GM06990 (cell line): ENCODE data around the gene SORL1.

Experiments
- DNase-seq: peaks from one replicate; pipeline ENCODE4 v3.0.0-alpha.2; 2011; ENCODE audit not compliant: insufficient read length; ENCODE audit errors: extremely low read depth
- H3K27me3 ChIP-seq: replicated peaks from 2 replicates; pipeline ENCODE4 v1.6.0; 2011; ENCODE audit warnings: low read length; ENCODE audit not compliant: control insufficient read depth, insufficient read depth
- H3K36me3 ChIP-seq: 2 replicates; pipeline ENCODE4 v1.5.1; 2011; ENCODE audit warnings: low read length; ENCODE audit not compliant: control insufficient read depth, insufficient read depth
- H3K4me3 ChIP-seq: replicated peaks from 2 replicates; pipeline ENCODE4 v1.5.1; 2011; ENCODE audit warnings: low read depth, mild to moderate bottlenecking, control low read depth, low read length
- CTCF ChIP-seq: IDR thresholded peaks from 2 replicates; pipeline ENCODE4 v1.5.1; 2011; ENCODE audit warnings: low read length, control low read depth, mild to moderate bottlenecking, inconsistent platforms; ENCODE audit not compliant: insufficient read depth, poor library complexity, severe bottlenecking

The SORL1 gene

GRCh38 chr11:121650351-121651256 is 198.5 kb downstream of the SORL1 start:
- no peak for TF ChIP-seq CTCF
- Histone ChIP-seq H3K36me3 (no peaks in the 10 kb centered on the region), H3K27me3 (no peaks in the 10 kb centered on the region), H3K4me3 (no peak overlapping the region)
- peak; percentile 47 for DNase-seq

DNA sequence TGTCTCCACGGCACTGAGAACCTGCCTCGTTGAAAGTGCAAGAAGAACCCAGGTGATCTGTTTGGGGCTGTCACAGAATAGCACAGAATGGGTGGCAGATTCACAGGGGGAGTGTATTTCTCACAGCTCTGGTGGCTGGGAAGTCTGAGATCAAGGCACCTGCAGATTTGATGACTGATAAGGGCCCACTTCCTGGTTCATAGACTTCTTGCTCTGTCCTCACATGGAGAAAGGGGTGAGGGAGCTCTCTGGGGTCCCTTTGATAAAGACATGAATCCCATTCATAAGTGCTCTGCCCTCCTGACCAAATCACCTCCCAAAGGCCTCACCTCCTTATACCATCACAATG is 199.1 kb downstream of the SORL1 start:
- no peak for DNase-seq
- no peak for TF ChIP-seq CTCF
- H3K36me3 ChIP-seq: no peaks in the 10 kb centered on the region
- no peak overlapping the region for H3K4me3 ChIP-seq
- H3K27me3 ChIP-seq: no peaks in the 10 kb centered on the region

DNA sequence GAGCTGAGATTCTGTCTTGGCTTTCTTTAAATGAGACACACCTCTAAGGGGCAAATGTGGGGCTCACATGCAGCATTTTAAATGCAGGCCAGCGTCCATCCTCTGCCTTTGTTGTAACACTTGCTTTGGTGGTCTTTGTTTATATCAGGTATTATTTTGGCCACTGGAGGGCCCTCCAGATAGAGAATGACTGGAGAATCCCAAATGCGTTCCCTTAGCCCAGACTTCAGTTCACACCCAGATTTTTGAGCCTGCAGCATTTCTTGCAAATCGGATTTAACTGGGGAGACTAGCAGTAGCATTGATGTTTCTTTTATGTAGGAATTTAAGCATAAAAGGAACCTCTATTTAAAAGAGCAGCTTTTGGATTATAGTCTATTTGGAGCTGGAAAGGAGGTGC is 200.9 kb downstream of the SORL1 start:
- Histone ChIP-seq H3K36me3 (no peaks in the 10 kb centered on the region), H3K4me3 (no peak overlapping the region), H3K27me3 (no peaks in the 10 kb centered on the region)
- no peak for DNase-seq
- peak; percentile 20 for TF ChIP-seq CTCF

GRCh38 chr11:121654259-121654842 is 202.2 kb downstream of the SORL1 start:
- no peak overlapping the region for H3K4me3 ChIP-seq
- TF ChIP-seq CTCF: no peak
- H3K36me3 ChIP-seq: no peaks in the 10 kb centered on the region
- DNase-seq: no peak
- H3K27me3 ChIP-seq: no peaks in the 10 kb centered on the region

- TF ChIP-seq CTCF: no peak
Observed at GRCh38 chr11:121654843-121655536, 202.9 kb downstream of the SORL1 start.

More at GRCh38 chr11:121654843-121655536, 202.9 kb downstream of the SORL1 start:
- Histone ChIP-seq H3K27me3 (no peaks in the 10 kb centered on the region; the same call in 1 of the 2 replicates), H3K4me3 (no peak overlapping the region; the same call in 1 of the 2 replicates), H3K36me3 (no peaks in the 10 kb centered on the region)
- no peak for DNase-seq
